ENCODE measurements around the gene KIRREL3.

The KIRREL3 gene

DNA sequence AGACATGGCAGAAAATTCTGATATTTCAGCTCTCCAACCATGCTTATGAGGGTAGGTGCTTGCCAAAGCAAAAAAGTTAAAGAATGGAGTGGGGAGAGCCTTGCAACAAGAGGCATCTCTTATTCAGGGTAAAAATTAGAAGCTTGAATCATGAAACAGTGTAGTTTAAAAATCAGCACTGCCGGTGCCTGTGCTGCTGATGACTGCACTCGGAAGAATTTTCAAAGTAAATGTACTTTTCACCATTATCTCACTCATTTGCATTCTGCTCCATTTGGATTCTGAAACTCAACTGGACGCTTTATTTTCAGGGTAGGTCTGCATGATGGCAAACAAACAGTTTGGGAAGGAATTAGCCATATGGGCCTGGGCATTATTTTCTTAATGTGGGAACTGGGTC, 126.3 kb downstream of the KIRREL3 start:
- H3K9ac ChIP-seq (ENCODE audit: low read length): no peak overlapping the region
- no peaks in the 10 kb centered on the region for H3K36me3 ChIP-seq (ENCODE audit: control insufficient read depth, insufficient read depth, low read length)
- H3K27me3 ChIP-seq (ENCODE audit: control insufficient read depth, insufficient read depth, low read length): no peaks in the 10 kb centered on the region
- H3K27ac ChIP-seq (ENCODE audit: low read depth, low read length): no peak overlapping the region
- H3K4me3 ChIP-seq (ENCODE audit: low read length): no peak overlapping the region
- no peaks in the 10 kb centered on the region for H3K4me1 ChIP-seq (ENCODE audit: control insufficient read depth, insufficient read depth, low read length)

DNA sequence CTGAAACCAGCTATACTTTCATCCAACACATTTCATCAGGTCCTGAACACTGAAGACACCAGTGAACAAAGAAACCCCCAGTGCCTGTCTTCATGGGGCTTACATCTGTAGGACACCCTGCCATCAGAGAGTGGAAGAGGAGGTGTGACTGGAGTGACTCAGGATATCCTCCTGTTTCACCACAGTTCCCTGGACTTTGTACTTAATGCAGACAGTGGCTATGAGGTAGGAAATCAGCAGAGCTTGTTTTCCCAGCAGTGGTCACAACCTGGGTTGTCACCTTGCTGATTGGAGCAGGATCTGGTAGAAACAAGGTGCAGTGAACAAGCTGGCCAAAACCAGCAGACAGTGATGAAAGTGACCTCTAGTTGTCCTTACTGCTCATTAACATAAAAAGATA, 128.8 kb downstream of the KIRREL3 start:
- no peaks in the 10 kb centered on the region for H3K27me3 ChIP-seq (ENCODE audit: control insufficient read depth, insufficient read depth, low read length)
- no peaks in the 10 kb centered on the region for H3K36me3 ChIP-seq (ENCODE audit: control insufficient read depth, insufficient read depth, low read length)
- no peaks in the 10 kb centered on the region for H3K4me1 ChIP-seq (ENCODE audit: control insufficient read depth, insufficient read depth, low read length)
- H3K27ac ChIP-seq (ENCODE audit: low read depth, low read length): no peak overlapping the region
- H3K4me3 ChIP-seq (ENCODE audit: low read length): no peak overlapping the region
- no peak overlapping the region for H3K9ac ChIP-seq (ENCODE audit: low read length)

DNA sequence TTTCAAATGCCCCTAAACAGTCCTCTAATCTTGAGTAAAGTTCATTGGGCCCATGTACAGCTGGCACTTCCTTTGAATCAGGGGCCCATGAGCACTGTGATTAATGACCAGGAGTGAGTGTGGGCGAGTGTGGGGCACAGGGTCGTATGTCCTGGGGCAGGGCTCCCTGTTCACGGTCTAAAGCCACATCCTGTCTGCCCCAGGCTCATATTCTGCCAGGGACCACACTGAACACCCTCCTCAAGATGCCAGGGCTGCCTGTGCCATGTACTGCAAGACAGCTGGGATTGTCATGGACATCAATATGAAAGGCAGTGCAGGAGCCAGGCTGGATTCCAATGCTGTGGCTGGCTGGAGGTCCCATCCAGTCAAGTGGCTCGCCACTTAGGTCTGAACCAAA, 130.5 kb downstream of the KIRREL3 start:
- no peak overlapping the region for H3K27ac ChIP-seq (ENCODE audit: low read depth, low read length)
- no peak overlapping the region for H3K4me3 ChIP-seq (ENCODE audit: low read length)
- H3K27me3 ChIP-seq (ENCODE audit: control insufficient read depth, insufficient read depth, low read length): no peaks in the 10 kb centered on the region
- H3K9ac ChIP-seq (ENCODE audit: low read length): no peak overlapping the region
- H3K4me1 ChIP-seq (ENCODE audit: control insufficient read depth, insufficient read depth, low read length): no peaks in the 10 kb centered on the region
- H3K36me3 ChIP-seq (ENCODE audit: control insufficient read depth, insufficient read depth, low read length): no peaks in the 10 kb centered on the region

DNA sequence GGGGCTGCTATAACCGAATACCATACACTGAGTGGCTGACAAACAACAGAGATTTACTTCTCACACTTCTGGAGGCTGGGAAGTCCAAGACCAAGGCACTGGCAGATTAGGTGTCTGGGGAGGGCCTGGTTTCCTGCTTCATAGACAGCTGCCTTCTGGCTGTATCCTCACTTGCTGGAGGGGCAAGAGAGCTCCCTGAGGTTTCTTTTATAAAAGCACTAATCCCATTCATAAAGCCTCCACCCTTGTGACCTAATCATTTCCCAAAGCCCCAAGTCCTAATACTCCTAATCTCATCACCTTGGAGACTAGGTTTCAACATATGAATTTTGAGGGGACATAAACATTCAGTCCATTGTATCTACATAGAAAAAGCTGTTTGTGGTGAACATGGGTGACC, 131.8 kb downstream of the KIRREL3 start:
- Histone ChIP-seq H3K27ac (ENCODE audit: low read depth, low read length) (no peak overlapping the region), H3K36me3 (ENCODE audit: control insufficient read depth, insufficient read depth, low read length) (no peaks in the 10 kb centered on the region), H3K27me3 (ENCODE audit: control insufficient read depth, insufficient read depth, low read length) (no peaks in the 10 kb centered on the region), H3K4me1 (ENCODE audit: control insufficient read depth, insufficient read depth, low read length) (no peaks in the 10 kb centered on the region), H3K9ac (ENCODE audit: low read length) (no peak overlapping the region), H3K4me3 (ENCODE audit: low read length) (no peak overlapping the region)

DNA sequence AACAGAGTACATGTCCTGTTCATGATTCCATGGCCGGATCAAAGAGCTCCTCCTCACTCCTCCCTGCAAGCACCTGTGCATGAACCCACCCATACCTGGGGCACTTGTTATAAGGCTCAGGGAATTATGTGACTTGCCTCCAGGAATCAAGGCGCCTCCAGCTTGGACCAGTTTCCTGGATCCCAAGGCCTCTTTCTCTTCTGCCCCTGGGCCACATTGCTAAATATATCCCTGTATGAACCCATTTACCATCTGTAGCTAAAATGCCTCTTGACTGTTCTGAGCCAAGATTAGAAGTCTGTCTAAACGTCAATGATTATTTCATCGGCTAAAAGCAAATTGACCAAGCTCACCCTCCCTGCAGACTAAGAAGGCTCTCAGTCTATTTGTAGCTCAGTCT, 135.6 kb downstream of the KIRREL3 start:
- H3K27ac ChIP-seq (ENCODE audit: low read depth, low read length): no peak overlapping the region
- no peaks in the 10 kb centered on the region for H3K4me1 ChIP-seq (ENCODE audit: control insufficient read depth, insufficient read depth, low read length)
- H3K4me3 ChIP-seq (ENCODE audit: low read length): no peak overlapping the region
- H3K27me3 ChIP-seq (ENCODE audit: control insufficient read depth, insufficient read depth, low read length): no peaks in the 10 kb centered on the region
- no peaks in the 10 kb centered on the region for H3K36me3 ChIP-seq (ENCODE audit: control insufficient read depth, insufficient read depth, low read length)
- no peak overlapping the region for H3K9ac ChIP-seq (ENCODE audit: low read length)

DNA sequence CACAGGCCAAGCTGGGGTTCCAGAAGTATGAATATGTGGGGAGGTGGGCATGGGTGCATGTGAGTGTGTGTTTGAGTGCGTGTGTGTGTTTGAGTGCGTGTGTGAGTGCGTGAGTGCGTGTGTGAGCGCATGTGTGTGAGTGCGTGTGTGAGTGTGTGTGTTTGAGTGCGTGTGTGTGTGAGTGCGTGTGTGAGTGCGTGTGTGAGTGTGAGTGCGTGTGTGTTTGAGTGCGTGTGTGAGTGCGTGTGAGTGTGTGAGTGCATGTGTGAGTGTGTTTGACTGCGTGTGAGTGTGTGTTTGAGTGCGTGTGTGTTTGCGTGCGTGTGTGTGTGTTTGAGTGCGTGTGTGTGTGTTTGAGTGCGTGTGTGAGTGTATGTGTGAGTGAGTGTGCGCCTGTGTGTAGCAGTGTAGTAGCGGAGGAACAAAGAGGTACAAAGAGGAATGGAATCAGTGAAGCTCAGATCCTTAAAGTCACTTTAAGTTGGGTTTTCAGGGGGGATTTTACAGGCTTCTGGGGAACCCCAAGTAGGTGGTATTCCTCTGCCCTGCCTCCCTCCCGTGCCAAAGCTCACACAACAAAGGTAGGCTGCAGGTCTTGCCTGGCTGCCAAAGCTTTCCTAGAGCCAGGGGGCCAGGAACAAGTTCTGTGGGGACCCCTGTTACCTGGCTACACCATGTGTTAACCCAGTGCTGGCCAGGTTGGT, 137.1 kb downstream of the KIRREL3 start:
- Histone ChIP-seq H3K36me3 (ENCODE audit: control insufficient read depth, insufficient read depth, low read length) (no peaks in the 10 kb centered on the region), H3K4me3 (ENCODE audit: low read length) (no peak overlapping the region), H3K9ac (ENCODE audit: low read length) (no peak overlapping the region), H3K4me1 (ENCODE audit: control insufficient read depth, insufficient read depth, low read length) (no peaks in the 10 kb centered on the region), H3K27me3 (ENCODE audit: control insufficient read depth, insufficient read depth, low read length) (no peaks in the 10 kb centered on the region), H3K27ac (ENCODE audit: low read depth, low read length) (no peak overlapping the region)

DNA sequence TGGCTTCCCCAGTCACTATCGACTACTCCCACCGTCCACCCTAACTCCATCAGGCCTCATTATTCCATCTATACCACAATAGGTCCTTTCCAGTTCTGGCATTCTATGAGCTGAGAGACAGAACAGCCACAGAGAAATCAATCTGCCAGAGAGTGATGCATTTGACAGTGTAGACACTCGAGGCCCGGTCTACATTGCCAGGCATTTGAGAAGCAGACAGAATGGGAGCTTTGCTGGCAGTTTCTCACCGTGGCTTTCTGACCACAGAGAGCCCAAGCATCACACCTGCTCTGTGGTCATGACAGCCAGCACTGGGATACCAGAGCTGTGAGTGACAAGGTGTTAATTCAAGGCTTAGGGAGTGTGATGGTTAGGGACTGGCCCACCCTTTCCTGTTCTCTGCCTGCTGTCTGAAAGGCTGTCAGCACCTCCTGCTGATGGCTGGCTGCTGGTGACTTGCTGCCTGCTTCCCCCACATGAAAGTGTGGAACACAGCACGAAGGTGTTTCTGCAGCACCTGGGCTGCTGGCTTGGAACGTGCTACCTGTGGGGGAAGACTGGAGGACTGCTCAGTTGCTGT, 137.8 kb downstream of the KIRREL3 start:
- Histone ChIP-seq H3K36me3 (ENCODE audit: control insufficient read depth, insufficient read depth, low read length) (no peaks in the 10 kb centered on the region), H3K27ac (ENCODE audit: low read depth, low read length) (no peak overlapping the region), H3K9ac (ENCODE audit: low read length) (no peak overlapping the region), H3K4me3 (ENCODE audit: low read length) (no peak overlapping the region), H3K4me1 (ENCODE audit: control insufficient read depth, insufficient read depth, low read length) (no peaks in the 10 kb centered on the region), H3K27me3 (ENCODE audit: control insufficient read depth, insufficient read depth, low read length) (no peaks in the 10 kb centered on the region)

DNA sequence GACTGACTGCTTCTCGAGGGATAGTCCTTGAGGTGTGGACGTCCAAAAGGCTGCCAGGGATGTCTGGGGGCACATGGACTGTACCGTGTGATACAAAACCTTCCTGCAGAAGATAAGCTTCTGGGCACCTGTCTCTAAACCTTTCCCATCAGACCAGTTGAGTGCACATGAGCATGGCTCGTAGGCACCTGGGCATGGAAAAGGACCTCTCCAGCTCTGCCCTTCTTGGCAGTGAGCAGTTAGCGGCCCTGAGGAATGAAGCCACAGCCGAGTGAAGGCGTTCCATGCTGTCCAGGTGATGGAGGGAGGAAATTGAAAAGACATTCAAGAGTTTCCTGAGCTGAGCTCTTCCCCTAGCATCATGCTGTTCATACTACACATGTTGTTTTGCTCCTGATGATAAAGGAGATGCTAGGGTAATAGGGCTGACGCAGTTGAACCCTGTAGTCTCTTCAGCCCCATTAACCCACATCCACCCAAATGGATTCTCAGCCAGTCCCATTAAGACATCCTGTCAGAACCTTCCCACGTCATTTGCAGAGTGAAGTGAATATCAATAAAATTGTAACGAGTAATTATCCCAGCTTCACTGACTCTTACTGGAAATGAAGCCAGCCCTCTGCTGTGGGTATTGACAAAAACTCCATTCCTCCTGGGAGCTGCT, 138.6 kb downstream of the KIRREL3 start:
- no peak overlapping the region for H3K4me3 ChIP-seq (ENCODE audit: low read length)
- no peaks in the 10 kb centered on the region for H3K27me3 ChIP-seq (ENCODE audit: control insufficient read depth, insufficient read depth, low read length)
- no peak overlapping the region for H3K27ac ChIP-seq (ENCODE audit: low read depth, low read length)

DNA sequence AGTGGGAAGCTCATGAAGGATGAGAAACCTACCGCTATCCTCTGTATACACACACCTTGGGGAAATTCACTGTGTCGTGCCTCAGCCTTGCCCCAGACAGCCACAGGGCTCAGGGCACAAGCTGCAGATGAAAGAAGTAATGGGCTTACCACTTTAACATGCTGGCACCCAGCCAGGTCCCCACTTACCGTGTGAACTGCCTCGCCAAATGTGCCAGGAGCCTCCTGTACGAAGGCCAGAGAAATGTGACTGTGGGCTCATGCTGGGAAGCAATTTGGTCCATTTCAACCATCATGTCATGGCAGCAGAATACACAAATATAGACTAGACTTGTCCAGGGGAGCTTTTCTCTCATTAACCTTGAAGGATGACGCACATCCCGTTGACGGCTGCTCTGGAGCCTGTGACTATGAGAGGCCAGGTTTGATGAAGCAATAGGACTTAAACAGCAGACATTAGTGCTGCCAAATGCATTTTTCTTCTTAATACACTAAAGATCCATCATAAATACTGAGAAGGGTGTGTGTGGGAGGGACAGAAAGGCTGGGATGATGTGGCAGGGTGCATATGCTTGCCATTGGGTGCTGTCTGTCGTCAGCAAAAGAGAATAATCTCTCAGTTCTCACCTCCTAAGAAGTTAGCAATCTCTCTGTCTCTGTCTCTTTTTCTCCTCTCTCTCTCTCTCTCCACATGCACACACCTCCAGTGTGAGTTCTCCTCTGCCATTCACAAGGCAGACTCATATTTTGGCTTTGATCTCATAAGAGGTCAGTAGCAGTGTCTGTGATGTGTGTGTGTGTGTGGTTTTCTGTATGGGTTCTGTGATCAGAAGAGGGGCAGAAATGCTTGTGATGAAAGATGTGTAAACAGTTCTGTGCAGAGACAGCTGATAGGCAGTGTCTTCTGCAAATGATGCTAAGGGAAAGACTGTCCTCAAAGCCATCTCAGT, 142.4 kb downstream of the KIRREL3 start:
- no peaks in the 10 kb centered on the region for H3K36me3 ChIP-seq (ENCODE audit: control insufficient read depth, insufficient read depth, low read length)
- no peak overlapping the region for H3K4me3 ChIP-seq (ENCODE audit: low read length)
- H3K27ac ChIP-seq (ENCODE audit: low read depth, low read length): no peak overlapping the region

More for the DNA sequence above, 138.6 kb downstream of the KIRREL3 start:
- no peaks in the 10 kb centered on the region for H3K4me1 ChIP-seq (ENCODE audit: control insufficient read depth, insufficient read depth, low read length)
- H3K9ac ChIP-seq (ENCODE audit: low read length): no peak overlapping the region
- H3K36me3 ChIP-seq (ENCODE audit: control insufficient read depth, insufficient read depth, low read length): no peaks in the 10 kb centered on the region

DNA sequence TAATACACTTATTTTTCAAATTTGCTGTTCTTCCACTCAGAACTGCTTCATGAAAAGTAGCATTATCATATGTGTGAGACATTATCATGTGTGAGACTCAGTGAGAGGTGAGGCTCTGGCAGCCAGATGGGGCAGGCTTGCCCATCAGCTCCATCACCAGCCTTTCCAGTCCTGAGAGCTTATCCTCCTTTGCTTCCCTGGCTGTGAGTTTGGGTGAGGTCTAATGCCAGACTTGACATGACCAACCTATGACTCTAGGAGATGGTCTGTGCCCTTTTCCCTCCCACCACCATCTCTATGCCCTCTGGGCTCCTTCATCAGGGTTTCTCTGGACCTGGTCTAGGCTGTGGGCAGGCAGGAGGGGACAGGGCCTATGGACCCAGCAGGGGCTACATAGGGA, 145.0 kb downstream of the KIRREL3 start:
- H3K27ac ChIP-seq (ENCODE audit: low read depth, low read length): no peak overlapping the region
- H3K9ac ChIP-seq (ENCODE audit: low read length): no peak overlapping the region
- no peaks in the 10 kb centered on the region for H3K4me1 ChIP-seq (ENCODE audit: control insufficient read depth, insufficient read depth, low read length)
- H3K27me3 ChIP-seq (ENCODE audit: control insufficient read depth, insufficient read depth, low read length): no peaks in the 10 kb centered on the region
- no peaks in the 10 kb centered on the region for H3K36me3 ChIP-seq (ENCODE audit: control insufficient read depth, insufficient read depth, low read length)
- H3K4me3 ChIP-seq (ENCODE audit: low read length): no peak overlapping the region

More for the DNA sequence above, 142.4 kb downstream of the KIRREL3 start:
- Histone ChIP-seq H3K4me1 (ENCODE audit: control insufficient read depth, insufficient read depth, low read length) (no peaks in the 10 kb centered on the region), H3K9ac (ENCODE audit: low read length) (no peak overlapping the region), H3K27me3 (ENCODE audit: control insufficient read depth, insufficient read depth, low read length) (no peaks in the 10 kb centered on the region)

DNA sequence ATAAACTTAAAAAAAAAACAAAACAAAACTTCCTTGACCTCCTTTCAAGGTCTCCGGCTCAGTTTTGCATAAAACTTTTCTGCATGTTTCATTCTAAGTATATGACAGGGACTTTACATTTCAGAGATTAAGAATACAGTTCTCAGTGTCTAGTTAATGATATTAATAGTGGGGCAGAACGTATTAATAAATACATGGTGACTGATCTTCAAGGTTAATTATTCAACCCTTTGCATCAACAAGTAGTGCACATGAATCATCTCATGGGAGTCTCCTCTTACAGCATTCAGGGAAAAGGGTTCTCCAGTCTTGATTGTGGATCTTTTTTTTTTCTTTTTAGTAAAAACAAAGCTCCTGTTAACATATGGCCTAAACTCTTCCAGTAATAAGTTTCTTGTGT, 146.8 kb downstream of the KIRREL3 start:
- no peak overlapping the region for H3K27ac ChIP-seq (ENCODE audit: low read depth, low read length)
- H3K4me1 ChIP-seq (ENCODE audit: control insufficient read depth, insufficient read depth, low read length): no peaks in the 10 kb centered on the region
- no peak overlapping the region for H3K9ac ChIP-seq (ENCODE audit: low read length)
- no peaks in the 10 kb centered on the region for H3K27me3 ChIP-seq (ENCODE audit: control insufficient read depth, insufficient read depth, low read length)
- no peaks in the 10 kb centered on the region for H3K36me3 ChIP-seq (ENCODE audit: control insufficient read depth, insufficient read depth, low read length)
- no peak overlapping the region for H3K4me3 ChIP-seq (ENCODE audit: low read length)

DNA sequence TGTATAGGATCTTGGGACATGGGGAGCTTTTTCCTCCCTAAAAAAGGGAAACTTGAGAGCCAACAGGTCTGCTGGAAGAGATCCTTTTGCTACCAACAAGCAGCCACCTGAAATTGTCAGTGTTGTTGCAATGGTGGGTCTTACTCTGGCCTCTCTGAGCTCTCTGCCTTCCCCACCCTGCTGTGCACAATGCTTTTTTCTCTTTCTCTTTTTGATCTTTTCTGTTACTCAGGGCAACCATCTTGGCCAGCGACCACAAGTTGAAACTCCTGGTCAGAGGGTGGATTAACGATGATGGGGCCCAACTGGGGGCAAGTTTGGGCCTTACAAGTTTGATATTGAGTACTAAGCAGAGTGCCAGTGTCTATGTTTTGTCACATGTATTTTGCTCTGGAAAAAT, 155.8 kb downstream of the KIRREL3 start:
- Histone ChIP-seq H3K4me3 (ENCODE audit: low read length) (no peak overlapping the region), H3K27ac (ENCODE audit: low read depth, low read length) (no peak overlapping the region), H3K27me3 (ENCODE audit: control insufficient read depth, insufficient read depth, low read length) (no peaks in the 10 kb centered on the region), H3K4me1 (ENCODE audit: control insufficient read depth, insufficient read depth, low read length) (no peaks in the 10 kb centered on the region), H3K36me3 (ENCODE audit: control insufficient read depth, insufficient read depth, low read length) (no peaks in the 10 kb centered on the region), H3K9ac (ENCODE audit: low read length) (no peak overlapping the region)

Measured in rectal smooth muscle tissue (tissue), 1 donor.